Calu3 (cell line): ENCODE data around the gene NSF. TPM values are rescaled to one million over a fixed set of nuclear protein-coding genes. Genes with fewer than 3 reads are reported as not detected.

ENCODE experiments used
- BruUV-seq: library from RNA; stranded (reverse); fragments of 400-500 nt; replicated peaks from 2 replicates; lab custom pipeline; 2021; lab: Mats Ljungman, UMichigan
- CTCF ChIA-PET: fragments of 300-600 bp; sonication (Branson Sonifier 250); formaldehyde crosslinking; loops from one replicate; lab custom pipeline; 2022; ENCODE audit warnings: antibody characterized with exemption; lab: Charles Lee
- DNase-seq: peaks from one replicate; pipeline ENCODE4 v3.0.0; 2022
- H3K27ac Mint-ChIP-seq: one replicate; pipeline ENCODE4 v1.8.0; 2022; ENCODE audit warnings: mixed read lengths; ENCODE audit not compliant: unreplicated experiment
- H3K27me3 Mint-ChIP-seq: one replicate; pipeline ENCODE4 v1.8.0; 2022; ENCODE audit warnings: mixed read lengths; ENCODE audit not compliant: unreplicated experiment
- H3K36me3 Mint-ChIP-seq: one replicate; pipeline ENCODE4 v1.8.0; 2022; ENCODE audit warnings: mild to moderate bottlenecking, moderate library complexity, mixed read lengths; ENCODE audit not compliant: insufficient read depth, unreplicated experiment
- H3K4me1 Mint-ChIP-seq: one replicate; pipeline ENCODE4 v1.8.0; 2022; ENCODE audit warnings: mild to moderate bottlenecking, low read depth, mixed read lengths; ENCODE audit not compliant: unreplicated experiment
- H3K4me3 Mint-ChIP-seq: one replicate; pipeline ENCODE4 v1.8.0; 2022; ENCODE audit warnings: mild to moderate bottlenecking, low read depth, moderate library complexity, mixed read lengths; ENCODE audit not compliant: unreplicated experiment
- H3K9me3 Mint-ChIP-seq: one replicate; pipeline ENCODE4 v1.8.0; 2022; ENCODE audit warnings: low read depth, mixed read lengths; ENCODE audit not compliant: unreplicated experiment
- CTCF ChIP-seq: fragments of 200-600 bp; IDR thresholded peaks from one replicate; pipeline ENCODE4 v1.8.0; 2022; ENCODE audit warnings: antibody characterized with exemption; ENCODE audit not compliant: unreplicated experiment
- intact Hi-C: fragments of 100-400 bp; cut with micrococcal nuclease; formaldehyde crosslinking; loops from one replicate; pipeline ENCODE4 v1.10.0; 2022; ENCODE audit not compliant: unreplicated experiment
- total RNA-seq: library from RNA; stranded (reverse); gene quantifications from 2 replicates; pipeline ENCODE4 v1.2.3, GENCODE V29; 2022

Gene NSF
- total RNA-seq, 1 experiment from 2014 or later, result 79.0 TPM

- no peak for DNase-seq
- no peak overlapping the region for H3K27ac Mint-ChIP-seq
- H3K9me3 Mint-ChIP-seq, result peaks cover 5% of the 10 kb centered on the region
- H3K27me3 Mint-ChIP-seq, result peaks cover 21% of the 10 kb centered on the region
- BruUV-seq, result no TSS peak
- intact Hi-C loops, result no loop called here
- H3K4me3 Mint-ChIP-seq, result no peak overlapping the region
- CTCF ChIA-PET, result no interaction called here
- H3K4me1 Mint-ChIP-seq, result no peaks in the 10 kb centered on the region
- H3K36me3 Mint-ChIP-seq, result no peaks in the 10 kb centered on the region
- TF ChIP-seq CTCF, result no peak
Observed at GRCh38 chr17:46805771-46806170, 215.3 kb downstream of the NSF start.

Other genes starting within 250 kb of the NSF start
- 34.2 and 41.7 TPM in 2 replicates for gene ARL17B, start 228.9 kb upstream of the NSF start, total RNA-seq
- gene LRRC37A2, start 78.2 kb upstream of the NSF start, total RNA-seq, result 35.6 and 38.9 TPM in 2 replicates
- 38.2 and 47.7 TPM in 2 replicates for gene ARL17A, start 11.0 kb upstream of the NSF start, total RNA-seq
- 5.2 and 6.1 TPM in 2 replicates for gene WNT3, start 228.0 kb downstream of the NSF start, total RNA-seq